Fibroblast of pulmonary artery (primary cell): ENCODE measurements around the gene ANXA10.
A peak's percentile ranks its signal among the peaks of the same experiment; 100 is the strongest.

Experiments used
- DNase-seq: peaks from one replicate; pipeline ENCODE4 v3.0.0-alpha.2; 2010; ENCODE audit warnings: low read depth
- H3K4me3 ChIP-seq: replicated peaks from 2 replicates; pipeline ENCODE4 v1.5.1; 2011; ENCODE audit warnings: low read depth, mild to moderate bottlenecking, control low read depth, low read length, moderate library complexity
- TF ChIP-seq, protein P1 (sequence below): IDR thresholded peaks from 2 replicates; pipeline ENCODE4 v1.5.1; 2011; ENCODE audit warnings: mild to moderate bottlenecking, control low read depth, low read length, inconsistent platforms; ENCODE audit errors: missing control alignments

ANXA10 gene

DNA sequence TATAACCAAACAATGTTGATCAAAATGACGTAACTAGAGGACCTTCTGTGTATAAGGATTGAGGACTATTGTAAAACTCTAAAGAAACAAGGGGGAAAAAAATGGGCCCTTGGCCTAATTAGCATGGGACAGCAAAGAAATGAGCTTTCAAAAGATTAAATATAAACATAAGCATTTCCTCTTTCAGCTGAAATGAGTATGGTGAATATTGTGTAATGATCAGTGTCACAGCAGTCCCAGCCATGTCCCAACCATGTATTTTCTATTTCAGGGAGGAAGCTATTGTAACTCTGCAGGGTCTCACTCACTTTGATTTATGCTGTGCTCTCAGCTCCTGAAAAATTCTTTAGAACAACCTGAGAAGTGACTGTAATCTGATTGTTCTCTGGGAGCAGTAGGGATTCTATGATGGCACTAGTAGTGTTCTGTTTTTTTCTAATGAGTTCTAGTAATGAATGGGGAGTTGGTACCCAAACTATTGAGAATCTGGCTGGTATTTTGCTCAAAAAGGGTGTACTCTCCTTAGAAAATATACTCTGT, 25.8 kb downstream of the ANXA10 start:
- DNase-seq: no peak
- no peak overlapping the region for H3K4me3 ChIP-seq
- TF ChIP-seq, protein P1, sequence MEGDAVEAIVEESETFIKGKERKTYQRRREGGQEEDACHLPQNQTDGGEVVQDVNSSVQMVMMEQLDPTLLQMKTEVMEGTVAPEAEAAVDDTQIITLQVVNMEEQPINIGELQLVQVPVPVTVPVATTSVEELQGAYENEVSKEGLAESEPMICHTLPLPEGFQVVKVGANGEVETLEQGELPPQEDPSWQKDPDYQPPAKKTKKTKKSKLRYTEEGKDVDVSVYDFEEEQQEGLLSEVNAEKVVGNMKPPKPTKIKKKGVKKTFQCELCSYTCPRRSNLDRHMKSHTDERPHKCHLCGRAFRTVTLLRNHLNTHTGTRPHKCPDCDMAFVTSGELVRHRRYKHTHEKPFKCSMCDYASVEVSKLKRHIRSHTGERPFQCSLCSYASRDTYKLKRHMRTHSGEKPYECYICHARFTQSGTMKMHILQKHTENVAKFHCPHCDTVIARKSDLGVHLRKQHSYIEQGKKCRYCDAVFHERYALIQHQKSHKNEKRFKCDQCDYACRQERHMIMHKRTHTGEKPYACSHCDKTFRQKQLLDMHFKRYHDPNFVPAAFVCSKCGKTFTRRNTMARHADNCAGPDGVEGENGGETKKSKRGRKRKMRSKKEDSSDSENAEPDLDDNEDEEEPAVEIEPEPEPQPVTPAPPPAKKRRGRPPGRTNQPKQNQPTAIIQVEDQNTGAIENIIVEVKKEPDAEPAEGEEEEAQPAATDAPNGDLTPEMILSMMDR: no peak

DNA sequence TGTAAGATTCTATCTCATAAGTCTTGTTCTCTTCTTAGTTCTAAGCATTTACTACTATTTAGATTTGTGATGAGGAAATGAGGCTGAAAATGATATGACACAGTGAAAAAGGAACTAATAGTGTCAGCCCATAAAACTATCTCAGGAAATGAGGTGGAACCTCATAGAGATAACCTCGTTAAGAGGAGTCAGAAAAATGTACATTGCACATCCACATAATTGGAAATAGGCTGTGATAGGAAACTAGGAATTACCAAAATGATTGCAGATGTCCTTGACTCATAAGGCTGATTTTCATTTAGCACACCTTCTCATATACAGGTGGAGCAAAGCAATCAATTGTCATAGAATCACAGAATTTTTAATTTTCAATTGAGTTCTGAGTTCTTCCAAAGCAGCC, 26.8 kb downstream of the ANXA10 start:
- TF ChIP-seq, protein P1: no peak

DNA sequence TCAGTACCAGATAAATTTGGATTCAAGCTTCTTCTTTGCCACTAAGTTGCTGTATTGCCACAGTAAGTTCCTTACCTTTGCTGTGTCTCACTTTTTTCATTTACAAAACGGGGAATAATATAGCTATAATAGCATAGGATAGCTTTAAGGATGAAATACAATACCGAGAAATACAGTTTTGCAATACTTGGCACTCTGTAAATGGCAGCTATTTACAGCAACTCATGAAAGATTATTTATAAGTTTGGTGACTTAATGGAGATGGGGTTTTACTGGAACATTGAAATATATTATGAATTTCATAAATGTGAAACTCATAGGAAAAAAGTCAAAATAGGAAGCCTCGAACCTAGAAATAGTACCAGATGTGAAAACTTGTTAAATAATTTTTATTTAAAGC, 27.6 kb downstream of the ANXA10 start:
- no peak for DNase-seq
- TF ChIP-seq, protein P1: no peak
- no peak overlapping the region for H3K4me3 ChIP-seq

More for the DNA sequence above, 26.8 kb downstream of the ANXA10 start:
- no peak for DNase-seq
- no peak overlapping the region for H3K4me3 ChIP-seq

DNA sequence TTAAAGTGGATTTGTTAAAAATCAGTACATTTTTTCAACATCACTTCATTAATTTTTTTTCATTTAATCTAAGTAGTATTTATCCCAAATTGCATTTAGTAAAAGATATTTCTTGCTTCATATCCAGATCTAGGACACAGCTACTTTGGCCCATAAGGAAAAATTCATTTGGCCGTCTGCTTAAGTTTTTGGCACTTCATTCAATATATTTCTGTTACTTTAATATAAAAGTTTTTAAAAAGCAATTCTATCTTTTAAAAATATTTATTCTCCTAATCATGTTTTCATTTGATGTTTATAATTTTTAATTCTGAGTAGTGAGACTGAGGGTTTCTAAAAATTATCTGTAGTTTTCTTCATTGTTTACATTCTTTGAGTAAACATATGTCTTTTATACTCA, 28.5 kb downstream of the ANXA10 start:
- DNase-seq: no peak
- TF ChIP-seq, protein P1: no peak
- H3K4me3 ChIP-seq: no peak overlapping the region

DNA sequence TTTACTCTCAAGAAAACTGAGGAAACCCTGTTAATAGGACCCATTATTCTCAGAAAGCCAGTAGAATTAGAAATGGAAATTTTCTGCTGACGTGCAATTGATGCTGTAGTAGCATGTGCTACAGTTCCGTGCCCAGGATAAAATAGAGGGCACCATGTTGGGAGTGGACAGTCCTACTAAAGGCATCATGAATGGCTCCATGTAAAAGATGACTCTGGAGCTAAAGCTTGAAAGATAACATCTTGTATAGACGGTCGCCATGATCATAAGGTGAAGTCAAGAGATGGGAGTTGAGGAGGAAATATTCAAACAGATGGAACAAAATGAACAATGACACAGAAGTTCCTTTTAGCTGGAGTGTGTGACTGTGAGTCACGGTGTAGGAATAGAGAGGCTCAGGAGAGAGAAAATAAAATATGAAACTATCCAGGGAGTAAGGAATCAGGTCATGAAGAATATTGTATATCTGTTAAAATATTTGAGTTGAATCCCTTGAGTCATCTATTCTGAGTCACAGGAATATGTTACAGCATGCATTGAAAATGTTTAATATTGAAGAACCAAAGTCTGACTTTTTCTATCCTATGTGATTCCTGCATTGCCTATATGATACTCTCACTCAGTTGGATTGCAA, 31.8 kb downstream of the ANXA10 start:
- peak; percentile 49 for DNase-seq
- no peak overlapping the region for H3K4me3 ChIP-seq
- TF ChIP-seq, protein P1: no peak

DNA sequence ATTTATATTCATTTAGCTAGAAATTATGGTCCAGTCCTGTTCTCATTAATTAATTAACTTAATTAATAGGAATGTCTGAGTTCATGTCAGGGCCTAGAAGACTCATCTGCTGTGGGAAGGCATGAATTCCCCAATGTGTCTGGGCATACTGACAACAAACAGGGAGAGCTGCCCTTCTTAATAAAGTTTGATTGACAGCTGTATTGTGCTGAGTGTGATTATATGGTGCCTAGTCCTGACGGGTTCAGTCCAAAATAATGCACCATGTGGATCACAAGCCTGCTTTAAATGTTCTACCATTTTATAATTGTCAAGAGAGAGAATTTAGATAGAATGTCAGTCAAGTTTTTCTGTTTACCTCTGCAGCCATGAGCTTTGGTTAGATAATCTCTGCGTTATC, 34.6 kb downstream of the ANXA10 start:
- no peak overlapping the region for H3K4me3 ChIP-seq
- TF ChIP-seq, protein P1: no peak
- no peak for DNase-seq

DNA sequence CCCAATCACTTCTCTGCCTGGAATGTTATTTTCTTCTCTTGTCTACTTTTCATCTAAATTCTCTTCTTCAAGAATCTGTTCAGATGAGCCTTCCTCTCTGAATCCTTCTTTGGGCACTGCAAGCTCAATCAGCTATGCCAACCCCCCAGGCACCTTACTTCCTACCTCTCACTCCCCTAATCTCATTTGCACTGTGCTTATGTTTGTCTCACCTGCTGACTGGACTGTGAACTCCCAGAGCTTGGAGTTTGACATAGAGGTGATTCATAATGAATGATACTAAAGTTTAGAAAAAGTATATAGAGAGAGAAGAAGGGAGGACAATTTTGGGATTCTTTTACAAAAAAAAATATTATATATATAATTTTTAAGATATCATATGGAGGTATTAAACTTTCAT, 36.3 kb downstream of the ANXA10 start:
- TF ChIP-seq, protein P1: no peak
- no peak for DNase-seq

More for the DNA sequence above, 36.3 kb downstream of the ANXA10 start:
- no peak overlapping the region for H3K4me3 ChIP-seq
